Activated T-helper 1 cell treated with anti-CD3 and anti-CD28 coated beads, Interleukin-2, amount 50 U/mL, for 16 hours (primary cell): ENCODE results near the gene SYT2.
"Not testable (repeated sequence)": the region's sequence is repeated elsewhere in the genome, so short reads cannot be mapped to it uniquely, and the experiment has no call there.

Experiments
- DNase-seq, 2 donors: peaks; one replicate each; pipeline ENCODE4 v3.0.0-alpha.2; 2020; ENCODE audit warnings: low read depth in 1 of 2, low spot score in 1 of 2

Gene SYT2

GRCh38 chr1:202710070-202711045 is at the start of gene SYT2:
TSS of gene SYT2 (minus strand) at chr1:202710454. CDS start at chr1:202605772, 104,682 bp downstream.
- DNase-seq, result no peak

DNA sequence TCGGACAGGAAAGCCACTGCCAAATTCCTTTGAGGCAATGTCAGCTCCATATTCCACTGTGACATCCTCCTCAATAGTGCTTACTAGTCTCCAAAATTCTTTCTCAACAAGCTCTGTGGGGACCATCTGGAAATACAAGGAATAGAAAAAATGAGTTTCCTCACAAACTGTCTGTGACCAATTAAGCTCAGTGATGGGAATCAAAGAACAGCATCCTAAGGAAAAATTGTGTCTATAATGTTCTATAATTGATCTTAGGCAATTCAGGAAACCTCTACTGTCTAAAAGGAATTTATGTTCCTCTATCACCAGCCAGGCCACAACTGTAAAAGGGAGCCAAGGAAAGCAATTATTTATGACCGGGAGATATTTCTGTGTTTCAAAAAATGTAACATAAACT is 46.1 kb upstream of the SYT2 start:
- no peak for DNase-seq

DNA sequence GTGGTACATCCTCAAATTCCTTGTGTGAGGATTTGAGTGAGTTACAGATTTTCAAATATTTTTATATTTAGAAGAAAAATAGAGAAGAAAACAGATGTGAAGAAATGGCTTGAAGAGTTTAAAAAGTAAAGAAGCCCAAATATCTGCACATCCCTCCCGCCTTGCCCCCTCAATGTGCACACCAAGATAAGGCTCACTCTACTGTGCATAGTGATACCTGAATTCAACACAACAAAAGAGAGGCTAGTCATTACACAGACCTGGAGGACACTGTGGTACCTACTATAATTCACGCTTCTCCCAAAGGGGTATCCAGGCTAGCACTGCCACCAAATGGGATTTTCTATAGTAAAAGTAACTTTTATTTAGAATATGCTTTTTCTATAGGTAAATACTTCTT is 44.0 kb upstream of the SYT2 start:
- no peak for DNase-seq

DNA sequence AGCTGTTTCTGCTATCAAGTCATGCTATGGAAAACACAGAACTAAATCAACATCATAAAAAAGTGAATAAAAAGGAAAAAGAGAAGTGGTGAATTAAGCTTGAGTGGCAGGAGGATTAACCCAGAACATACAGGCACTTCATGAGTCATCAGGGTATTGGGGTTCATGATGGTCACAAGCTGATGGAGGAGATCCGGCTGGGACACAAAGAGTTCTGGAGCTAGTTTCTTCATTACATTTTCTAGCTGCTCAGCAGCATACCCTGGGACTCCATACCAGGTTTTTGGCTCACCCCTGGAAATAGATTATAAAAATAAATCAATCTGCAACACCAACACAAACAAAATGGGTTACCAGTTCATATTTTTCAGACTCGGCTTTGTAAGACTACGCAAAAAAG is 42.5 kb upstream of the SYT2 start:
- DNase-seq, result no peak

- no peak for DNase-seq
Measured at GRCh38 chr1:202750761-202751160, 40.5 kb upstream of the SYT2 start.

DNA sequence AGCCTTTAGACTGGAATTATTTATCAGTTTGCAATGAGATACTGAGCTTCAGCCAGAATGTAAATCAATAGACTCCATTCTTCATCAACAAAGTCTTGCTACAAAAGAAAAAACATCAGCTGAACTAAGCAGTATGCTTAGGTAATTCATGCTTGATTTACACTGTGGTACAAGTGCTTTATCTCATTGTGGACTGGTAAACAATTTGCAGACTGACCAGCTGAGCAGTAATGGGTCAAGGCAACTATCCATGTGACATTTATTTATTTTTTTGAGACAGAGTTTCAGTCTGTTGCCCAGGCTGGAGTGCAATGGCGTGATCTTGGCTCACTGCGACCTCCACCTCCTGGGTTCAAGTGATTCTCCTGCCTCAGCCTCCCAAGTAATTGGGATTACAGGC is 39.8 kb upstream of the SYT2 start:
- DNase-seq, result no peak

GRCh38 chr1:202745323-202745888 is 35.2 kb upstream of the SYT2 start:
- no peak for DNase-seq

- DNase-seq, result not testable (repeated sequence)
Measured at GRCh38 chr1:202744770-202745169, 34.5 kb upstream of the SYT2 start.

DNA sequence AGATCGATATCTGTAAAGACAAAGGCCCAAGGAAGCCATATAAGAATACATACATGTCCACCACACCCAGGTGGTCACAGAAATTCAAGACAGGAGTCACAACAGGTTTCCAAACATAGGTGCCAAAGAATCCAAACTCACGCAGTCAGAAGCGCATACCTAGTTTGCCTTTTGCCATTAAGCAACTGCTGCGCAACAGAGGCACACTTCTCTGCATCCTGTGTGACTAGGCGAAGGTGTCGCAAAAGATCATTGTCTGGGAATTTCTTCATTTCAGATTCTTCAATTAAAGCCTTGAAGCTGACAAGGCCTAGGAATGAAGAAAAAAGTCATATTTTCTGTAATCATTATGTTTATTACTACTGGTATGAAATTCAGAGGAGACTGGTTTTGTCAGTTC is 32.2 kb upstream of the SYT2 start:
- DNase-seq, result no peak

DNA sequence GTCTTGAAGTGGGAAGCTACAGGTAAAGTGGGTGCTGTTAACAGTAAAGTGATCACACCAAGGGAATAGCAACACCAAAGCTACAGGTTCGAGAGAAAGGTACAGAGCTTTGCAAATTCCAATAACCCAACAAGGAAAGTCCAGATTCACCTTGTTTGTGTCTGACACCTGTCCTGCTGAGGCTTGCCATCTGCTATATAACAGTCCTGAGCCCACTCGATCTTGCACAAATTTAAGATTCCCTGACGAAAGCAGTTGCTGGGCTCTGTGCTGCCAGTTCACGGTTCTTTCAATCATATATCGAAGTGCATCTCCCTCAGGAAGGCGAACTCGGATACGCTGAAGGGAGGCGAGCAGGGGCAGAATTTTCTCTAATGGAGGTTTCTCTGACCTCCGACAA is 23.0 kb upstream of the SYT2 start:
- no peak for DNase-seq

GRCh38 chr1:202728951-202729350 is 18.7 kb upstream of the SYT2 start:
- no peak for DNase-seq

DNA sequence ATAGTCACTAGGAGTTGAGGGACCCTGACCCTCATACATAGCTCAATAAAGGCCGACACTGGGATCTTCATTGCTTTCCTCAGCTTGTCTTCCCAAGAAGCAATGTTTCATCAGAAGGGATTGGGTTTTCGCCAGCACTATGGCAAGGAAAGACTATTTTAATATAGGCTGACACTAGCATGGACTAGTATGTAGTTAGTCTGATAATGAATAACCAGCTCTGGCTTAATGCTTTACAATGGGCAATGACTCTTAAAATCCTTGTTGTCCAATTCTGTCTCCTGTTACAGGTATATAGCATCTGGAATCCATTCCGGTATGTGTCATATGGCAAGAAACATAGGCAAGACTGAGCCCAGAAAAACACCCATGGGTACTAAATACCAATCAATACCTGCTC is 15.3 kb upstream of the SYT2 start:
- DNase-seq, result no peak

DNA sequence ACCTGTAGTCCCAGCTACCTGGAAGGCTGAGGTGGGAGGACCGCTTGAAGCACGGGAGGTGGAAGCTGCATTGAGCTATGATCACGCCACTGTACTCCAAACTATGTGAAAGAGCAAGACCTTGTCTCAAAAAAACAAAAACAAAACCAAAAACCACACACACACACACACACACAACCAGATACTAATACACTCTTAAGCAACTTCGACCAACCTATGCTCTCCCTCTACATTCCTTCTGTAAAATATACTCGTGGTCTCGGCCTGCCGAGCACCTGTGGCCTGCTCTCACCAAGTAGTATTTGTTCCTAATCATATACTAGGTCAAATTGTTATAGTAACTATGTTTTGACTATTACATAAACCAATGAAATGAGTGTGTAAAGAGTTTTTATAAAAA is 13.5 kb upstream of the SYT2 start:
- no peak for DNase-seq

- not testable (repeated sequence) for DNase-seq
Measured at GRCh38 chr1:202723046-202723445, 12.8 kb upstream of the SYT2 start.

DNA sequence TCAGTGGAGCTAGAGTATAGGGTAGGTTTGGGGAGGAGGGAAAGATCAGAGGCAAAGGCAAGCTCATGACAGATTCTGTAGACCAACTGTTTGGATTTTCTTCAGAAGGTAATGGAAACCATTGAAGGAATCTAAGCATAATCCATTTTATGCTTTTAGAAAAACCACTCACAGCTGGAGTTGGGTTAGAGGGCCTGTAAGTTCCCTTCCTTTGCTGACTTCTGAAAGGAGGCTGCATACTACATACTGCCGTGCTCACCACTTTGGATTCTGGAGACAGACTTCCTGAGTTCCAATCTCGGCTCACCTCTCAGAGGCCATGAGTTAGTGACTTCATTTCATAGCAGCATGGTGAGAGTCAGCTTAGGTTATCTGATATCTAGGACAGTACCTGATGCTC is 6.4 kb upstream of the SYT2 start:
- DNase-seq, result no peak

DNA sequence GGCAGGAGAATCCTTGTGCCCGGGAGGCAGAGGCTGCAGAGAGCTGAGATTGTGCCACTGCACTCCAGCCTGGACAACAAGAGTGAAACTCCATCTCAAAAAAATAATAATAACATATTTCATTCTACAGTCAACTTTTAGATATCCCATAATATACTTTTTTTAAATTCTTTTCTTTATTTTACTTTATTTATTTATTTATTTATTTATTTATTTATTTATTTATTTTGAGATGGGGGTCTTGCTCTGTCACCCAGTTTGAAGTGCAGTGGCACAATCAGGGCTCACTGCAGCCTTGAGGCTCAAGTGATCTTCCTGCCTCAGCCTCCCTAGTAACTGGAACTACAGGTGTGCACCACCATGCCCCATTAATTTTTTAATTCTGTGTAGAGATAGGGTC is 3.9 kb upstream of the SYT2 start:
- DNase-seq, result not testable (repeated sequence)

- no peak for DNase-seq
Measured at GRCh38 chr1:202713110-202713509, 2.9 kb upstream of the SYT2 start.

- no peak for DNase-seq
Measured at GRCh38 chr1:202711949-202712635, 1.8 kb upstream of the SYT2 start.

DNA sequence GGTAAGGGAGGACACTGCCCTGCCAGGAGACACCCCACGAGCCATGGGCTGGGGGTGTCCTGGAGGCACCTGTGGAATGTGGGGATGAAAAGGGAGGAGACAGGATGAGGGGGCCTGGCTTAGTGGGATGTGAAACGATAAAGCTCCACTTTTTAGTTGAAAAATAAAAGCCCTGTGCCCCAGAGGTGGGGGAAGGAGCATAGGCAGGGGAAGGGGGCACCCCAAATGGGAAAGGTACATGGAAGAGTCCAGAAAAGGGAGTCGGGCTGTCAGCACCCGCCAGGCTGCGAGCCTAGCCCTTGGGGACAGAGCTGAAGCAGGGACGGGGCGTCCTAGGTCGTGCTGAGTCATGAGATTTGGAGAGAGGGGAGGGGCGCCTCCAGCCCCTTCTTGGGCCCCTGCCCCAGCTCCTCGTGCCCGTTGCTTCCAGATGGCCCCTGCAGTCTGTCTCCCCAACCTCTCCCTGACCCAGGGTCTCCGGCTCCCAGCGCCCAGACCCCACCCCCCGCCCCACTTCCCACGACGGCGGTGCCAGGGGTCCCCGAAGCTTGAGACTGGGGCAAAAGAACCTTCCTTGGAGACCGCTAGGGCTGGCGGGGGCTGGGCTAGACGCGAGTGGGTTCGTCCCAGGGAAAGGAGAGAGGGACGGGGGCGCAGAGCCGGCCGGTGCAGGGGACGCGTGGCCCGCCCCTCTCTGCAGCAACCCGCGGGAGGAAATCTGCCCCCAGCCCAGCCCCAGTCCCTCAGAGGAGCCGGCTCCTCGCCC is 795 bp downstream of the SYT2 start:
- no peak for DNase-seq

DNA sequence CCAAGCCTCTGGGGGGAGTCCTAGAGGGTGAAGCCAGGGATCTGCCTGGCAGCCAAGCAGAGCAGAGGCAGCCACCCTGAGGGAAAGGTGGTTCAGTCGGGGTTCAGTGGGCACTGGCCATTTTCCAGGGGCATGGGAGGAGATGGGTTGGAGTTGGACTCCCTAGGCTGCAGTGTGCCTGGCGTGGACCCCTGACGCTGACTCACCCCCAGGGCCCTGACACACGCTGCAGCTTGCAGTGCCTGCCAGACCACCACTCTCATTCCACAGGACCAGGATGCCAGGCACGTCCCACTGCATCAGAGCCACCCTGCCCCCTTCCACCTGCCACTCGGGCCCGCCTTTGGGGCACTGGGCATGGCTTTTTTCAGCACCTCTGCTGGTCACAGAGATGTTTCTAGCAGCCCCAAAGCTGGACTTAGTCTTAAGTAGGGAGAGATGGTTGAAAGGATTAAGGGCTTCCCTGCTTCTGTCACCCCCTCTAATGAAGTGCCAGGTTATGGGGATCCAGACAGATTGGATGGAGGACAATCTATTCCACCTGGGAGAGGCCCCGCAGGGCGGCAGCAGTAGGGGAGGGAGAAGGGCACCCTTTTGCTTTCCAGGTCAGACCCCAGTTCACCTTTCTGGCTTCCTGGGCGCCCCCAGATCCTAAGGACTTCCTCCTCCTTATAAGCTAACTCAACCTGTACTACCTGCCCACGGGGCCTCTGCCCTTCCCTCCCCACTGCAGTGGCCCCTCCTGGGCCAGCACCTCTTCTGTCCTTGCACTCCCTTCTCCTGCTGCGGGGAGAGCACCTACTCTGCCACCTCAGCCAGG is 1.6 kb downstream of the SYT2 start:
- DNase-seq, result no peak
